ENCODE measurements around the gene DNAJC1.

DNA sequence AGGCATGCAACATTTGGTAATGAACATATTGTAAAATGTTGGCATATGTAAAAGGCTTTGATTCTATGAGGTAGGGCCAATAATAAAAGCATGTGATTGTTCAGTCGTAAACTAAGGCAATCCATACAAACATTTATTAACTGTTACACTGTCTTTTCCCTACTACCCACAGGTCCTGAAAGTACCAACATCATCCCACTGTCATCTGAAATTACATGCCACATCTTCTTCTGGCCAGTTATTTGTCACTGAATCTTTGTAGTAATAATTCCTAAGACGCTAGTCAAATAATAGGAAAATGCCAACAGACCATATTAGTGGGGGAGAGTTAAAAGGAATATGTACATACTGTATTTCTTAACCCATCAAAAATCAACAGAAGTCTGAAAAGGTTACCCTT lies 27.2 kb downstream of the DNAJC1 start:
- TF ChIP-seq EZH2 (IDR thresholded peaks at IDR 0.05) (no peak), POLR2AphosphoS5 (IDR thresholded peaks at IDR 0.05; ENCODE audit: borderline replicate concordance, low read depth, low read length) (no peak), FOXP2 (optimal IDR thresholded peaks at IDR 0.05; ENCODE audit: control extremely low read depth, extremely low read length, insufficient read depth) (no peak)
